Thyroid gland (tissue), 4 donors: ENCODE data around the gene IPPK. TPM values are rescaled to one million over a fixed set of nuclear protein-coding genes. Genes with fewer than 3 reads are reported as not detected.
"Not testable (repeated sequence)": the region's sequence is repeated elsewhere in the genome, so short reads cannot be mapped to it uniquely, and the experiment has no call there.

Experiments
- DNase-seq, 2 donors: peaks; one replicate each; pipeline ENCODE4 v3.0.0-alpha.2; 2019
- H3K27ac ChIP-seq, 3 donors: fragments of 200-600 bp; sonication (generic); 1 replicate in 2 of 3; 2 replicates in 1 of 3; pipeline ENCODE4 v1.5.1; 2016 to 2019; ENCODE audit warnings: mild to moderate bottlenecking in 1 of 3, moderate library complexity in 1 of 3
- H3K27me3 ChIP-seq: fragments of 200-600 bp; sonication (generic); one replicate; pipeline ENCODE4 v1.5.1; 2019
- H3K36me3 ChIP-seq, 2 donors: fragments of 200-600 bp; sonication (generic); one replicate each; pipeline ENCODE4 v1.5.1; 2016 to 2019
- H3K4me1 ChIP-seq, 2 donors: fragments of 200-600 bp; sonication (generic); one replicate each; pipeline ENCODE4 v1.5.1; 2017 to 2019
- H3K4me3 ChIP-seq, 3 donors: fragments of 200-600 bp; sonication (generic); replicated peaks in 1 of 3; 1 replicate in 2 of 3; 2 replicates in 1 of 3; pipeline ENCODE4 v1.5.1; 2016; ENCODE audit warnings: mild to moderate bottlenecking in 1 of 3
- H3K9me3 ChIP-seq: fragments of 200-600 bp; sonication (generic); one replicate; pipeline ENCODE4 v1.5.1; 2017
- CTCF ChIP-seq, 6 experiments: fragments of 200-600 bp in 3 of 6; fragments of 450-650 bp in 3 of 6; sonication (generic) in 3 of 6; IDR thresholded peaks; one replicate each; pipeline ENCODE4 v1.5.1; 2016 to 2019; ENCODE audit warnings: antibody characterized with exemption in 6 of 6, mild to moderate bottlenecking in 2 of 6, inconsistent platforms in 1 of 6, moderate library complexity in 1 of 6
- POLR2A ChIP-seq, 2 donors: fragments of 450-650 bp; IDR thresholded peaks; one replicate each; pipeline ENCODE4 v1.6.1; 2017; ENCODE audit warnings: antibody characterized with exemption in 2 of 2, mild to moderate bottlenecking in 2 of 2, moderate library complexity in 1 of 2
- WGBS, 2 donors: methylation state at CpG; one replicate each; pipeline ENCODE4 v1.1.5; 2017; 5-methylcytosine and 5-hydroxymethylcytosine counted together
- intact Hi-C: fragments of 100-400 bp; cut with DNase I; formaldehyde crosslinking; loops from one replicate; pipeline ENCODE4 v1.15.1; 2023
- total RNA-seq, 4 donors: library from RNA; depleted of rRNA; stranded (reverse); fragments of >200 nt; gene quantifications; one replicate each; pipeline ENCODE4 v1.2.3, GENCODE V29; 2016

Gene IPPK
- total RNA-seq, 4 donors from 2014 or later, result 6.3 to 12.2 (median 10.2) TPM

- H3K4me3 ChIP-seq, result no peak overlapping the region
- no peak overlapping the region for H3K27ac ChIP-seq
- intact Hi-C loops, result no loop called here
Measured at GRCh38 chr9:92592946-92593861, 76.7 kb downstream of the IPPK start.

GRCh38 chr9:92592537-92592936 is 77.4 kb downstream of the IPPK start:
- no peak overlapping the region for H3K4me3 ChIP-seq
- H3K9me3 ChIP-seq, result no peaks in the 10 kb centered on the region
- H3K4me1 ChIP-seq, result no peaks in the 10 kb centered on the region
- no peaks in the 10 kb centered on the region for H3K36me3 ChIP-seq
- 92 to 95% methylated on average over 1 of the region's 1 CpG for WGBS, 2 donors
- H3K27ac ChIP-seq, result no peak overlapping the region
- intact Hi-C loops, result no loop called here
- DNase-seq, result no peak
- no peaks in the 10 kb centered on the region for H3K27me3 ChIP-seq
- TF ChIP-seq POLR2A (IDR thresholded peaks at IDR 0.05) (no peak), CTCF (IDR thresholded peaks at IDR 0.05) (no peak)

More at GRCh38 chr9:92592946-92593861, 76.7 kb downstream of the IPPK start:
- H3K27me3 ChIP-seq, result no peaks in the 10 kb centered on the region
- no peak for DNase-seq
- H3K9me3 ChIP-seq, result no peaks in the 10 kb centered on the region
- 68 to 69% methylated on average over 7 of the region's 7 CpGs for WGBS, 2 donors
- no peaks in the 10 kb centered on the region for H3K4me1 ChIP-seq
- no peaks in the 10 kb centered on the region for H3K36me3 ChIP-seq
- no peak for TF ChIP-seq CTCF (IDR thresholded peaks at IDR 0.05)
- no peak for TF ChIP-seq POLR2A (IDR thresholded peaks at IDR 0.05)

- H3K27ac ChIP-seq, result no peak overlapping the region
- intact Hi-C loops, result no loop called here
- no peaks in the 10 kb centered on the region for H3K9me3 ChIP-seq
- TF ChIP-seq CTCF (IDR thresholded peaks at IDR 0.05), result no peak
- H3K4me3 ChIP-seq, result no peak overlapping the region
- 52 to 54% methylated on average over 3 of the region's 3 CpGs for WGBS, 2 donors
- H3K4me1 ChIP-seq, result no peaks in the 10 kb centered on the region
- H3K36me3 ChIP-seq, result no peaks in the 10 kb centered on the region
- H3K27me3 ChIP-seq, result no peaks in the 10 kb centered on the region
- peak in 1 of 2 donors; percentile 23 for DNase-seq
Measured at GRCh38 chr9:92590377-92590776, 79.6 kb downstream of the IPPK start.

- no peak overlapping the region for H3K27ac ChIP-seq
- no peaks in the 10 kb centered on the region for H3K9me3 ChIP-seq
- intact Hi-C loops, result no loop called here
- no peak for TF ChIP-seq POLR2A (IDR thresholded peaks at IDR 0.05)
- TF ChIP-seq CTCF (IDR thresholded peaks at IDR 0.05), result no peak
- no peak overlapping the region for H3K4me3 ChIP-seq
- WGBS, 2 donors, result 76 to 78% methylated on average over 1 of the region's 1 CpG
- DNase-seq, result no peak
- no peaks in the 10 kb centered on the region for H3K27me3 ChIP-seq
- no peaks in the 10 kb centered on the region for H3K36me3 ChIP-seq
- H3K4me1 ChIP-seq, result no peaks in the 10 kb centered on the region
Measured at GRCh38 chr9:92589923-92590322, 80.0 kb downstream of the IPPK start.

- DNase-seq, result no peak
- Histone ChIP-seq H3K27ac (no peak overlapping the region), H3K4me1 (no peaks in the 10 kb centered on the region), H3K36me3 (no peaks in the 10 kb centered on the region), H3K9me3 (no peaks in the 10 kb centered on the region), H3K27me3 (no peaks in the 10 kb centered on the region), H3K4me3 (no peak overlapping the region)
- 71 to 83% methylated on average over 1 of the region's 1 CpG for WGBS, 2 donors
- intact Hi-C loops, result no loop called here
- TF ChIP-seq POLR2A (IDR thresholded peaks at IDR 0.05) (no peak), CTCF (IDR thresholded peaks at IDR 0.05) (no peak)
Measured at GRCh38 chr9:92576175-92576574, 93.8 kb downstream of the IPPK start.

GRCh38 chr9:92573612-92574011 is 96.3 kb downstream of the IPPK start:
- H3K4me3 ChIP-seq, intact Hi-C loops, H3K9me3 ChIP-seq, H3K4me1 ChIP-seq, H3K36me3 ChIP-seq, H3K27me3 ChIP-seq, DNase-seq, H3K27ac ChIP-seq: not testable (repeated sequence)
- WGBS, 2 donors, result 91 to 95% methylated on average over 11 of the region's 14 CpGs

GRCh38 chr9:92571871-92572270 is 98.1 kb downstream of the IPPK start:
- intact Hi-C loops, H3K9me3 ChIP-seq, H3K36me3 ChIP-seq, H3K4me1 ChIP-seq, H3K27ac ChIP-seq, H3K27me3 ChIP-seq, H3K4me3 ChIP-seq, DNase-seq: not testable (repeated sequence)
- WGBS, 2 donors, result 85 to 90% methylated on average over 2 of the region's 2 CpGs
